ENCODE data around the gene DNAJC10. TPM values are rescaled to one million over a fixed set of nuclear protein-coding genes. Genes with fewer than 3 reads are reported as not detected.
A peak's percentile ranks its signal among the peaks of the same experiment; 100 is the strongest.
"Not testable (repeated sequence)": the region's sequence is repeated elsewhere in the genome, so short reads cannot be mapped to it uniquely, and the experiment has no call there.

DNAJC10 gene
- polyA plus RNA-seq, 4 donors: 5.1 to 108 (median 18.9) TPM

- H3K36me3 ChIP-seq (ENCODE audit: control insufficient read depth in 3 of 3, insufficient read depth in 2 of 3, low read depth in 1 of 3, low read length in 3 of 3): no peaks in the 10 kb centered on the region
- H3K9me3 ChIP-seq (ENCODE audit: control insufficient read depth in 2 of 2, insufficient read depth in 1 of 2, low read depth in 1 of 2, low read length in 1 of 2): peaks cover 0 to 11% of the 10 kb centered on the region in 2 donors
- DNase-seq (no peak), FAIRE-seq (no peak)
- no peaks in the 10 kb centered on the region for H3K27me3 ChIP-seq (ENCODE audit: control insufficient read depth in 3 of 3, insufficient read depth in 3 of 3, low read length in 3 of 3)
- 85 to 91% (median 87%) methylated on average over 2 of the region's 2 CpGs for WGBS, 3 donors
- no peaks in the 10 kb centered on the region for H3K4me1 ChIP-seq (ENCODE audit: control insufficient read depth in 3 of 3, insufficient read depth in 2 of 3, low read depth in 1 of 3, low read length in 2 of 3)
- no peak overlapping the region for H3K27ac ChIP-seq (ENCODE audit: low read depth in 1 of 3, low read length in 2 of 3)
- no peak overlapping the region for H3K4me3 ChIP-seq (ENCODE audit: low read depth in 1 of 3, low read length in 3 of 3)
Observed at GRCh38 chr2:182685559-182685958, 30.5 kb upstream of the DNAJC10 start.

- peaks cover 0 to 11% of the 10 kb centered on the region in 2 donors for H3K9me3 ChIP-seq (ENCODE audit: control insufficient read depth in 2 of 2, insufficient read depth in 1 of 2, low read depth in 1 of 2, low read length in 1 of 2)
- not testable (repeated sequence) for H3K27me3 ChIP-seq (ENCODE audit: control insufficient read depth in 3 of 3, insufficient read depth in 3 of 3, low read length in 3 of 3); DNase-seq; H3K4me1 ChIP-seq (ENCODE audit: control insufficient read depth in 3 of 3, insufficient read depth in 2 of 3, low read depth in 1 of 3, low read length in 2 of 3); FAIRE-seq; H3K36me3 ChIP-seq (ENCODE audit: control insufficient read depth in 3 of 3, insufficient read depth in 2 of 3, low read depth in 1 of 3, low read length in 3 of 3); H3K27ac ChIP-seq (ENCODE audit: low read depth in 1 of 3, low read length in 2 of 3); H3K4me3 ChIP-seq (ENCODE audit: low read depth in 1 of 3, low read length in 3 of 3)
- WGBS, 3 donors: 92 to 96% (median 93%) methylated on average over 10 of the region's 10 CpGs
Observed at GRCh38 chr2:182686763-182687162, 29.3 kb upstream of the DNAJC10 start.

- Histone ChIP-seq H3K9me3 (ENCODE audit: control insufficient read depth in 2 of 2, insufficient read depth in 1 of 2, low read depth in 1 of 2, low read length in 1 of 2) (no peaks in the 10 kb centered on the region), H3K27ac (ENCODE audit: low read depth in 1 of 3, low read length in 2 of 3) (no peak overlapping the region), H3K27me3 (ENCODE audit: control insufficient read depth in 3 of 3, insufficient read depth in 3 of 3, low read length in 3 of 3) (no peaks in the 10 kb centered on the region), H3K36me3 (ENCODE audit: control insufficient read depth in 3 of 3, insufficient read depth in 2 of 3, low read depth in 1 of 3, low read length in 3 of 3) (no peaks in the 10 kb centered on the region), H3K4me3 (ENCODE audit: low read depth in 1 of 3, low read length in 3 of 3) (no peak overlapping the region), H3K4me1 (ENCODE audit: control insufficient read depth in 3 of 3, insufficient read depth in 2 of 3, low read depth in 1 of 3, low read length in 2 of 3) (no peaks in the 10 kb centered on the region)
- no peak for FAIRE-seq
- 92 to 97% (median 97%) methylated on average over 4 of the region's 4 CpGs for WGBS, 3 donors
- no peak for DNase-seq
Observed at GRCh38 chr2:182694189-182694588, 21.9 kb upstream of the DNAJC10 start.

- DNase-seq: no peak
Observed at GRCh38 chr2:182695776-182696175, 20.3 kb upstream of the DNAJC10 start.

GRCh38 chr2:182698671-182699070 lies 17.4 kb upstream of the DNAJC10 start:
- Histone ChIP-seq H3K4me1 (ENCODE audit: control insufficient read depth in 3 of 3, insufficient read depth in 2 of 3, low read depth in 1 of 3, low read length in 2 of 3) (no peaks in the 10 kb centered on the region), H3K9me3 (ENCODE audit: control insufficient read depth in 2 of 2, insufficient read depth in 1 of 2, low read depth in 1 of 2, low read length in 1 of 2) (no peaks in the 10 kb centered on the region), H3K27me3 (ENCODE audit: control insufficient read depth in 3 of 3, insufficient read depth in 3 of 3, low read length in 3 of 3) (no peaks in the 10 kb centered on the region), H3K36me3 (ENCODE audit: control insufficient read depth in 3 of 3, insufficient read depth in 2 of 3, low read depth in 1 of 3, low read length in 3 of 3) (no peaks in the 10 kb centered on the region), H3K4me3 (ENCODE audit: low read depth in 1 of 3, low read length in 3 of 3) (no peak overlapping the region), H3K27ac (ENCODE audit: low read depth in 1 of 3, low read length in 2 of 3) (no peak overlapping the region)
- WGBS, 3 donors: 61 to 69% (median 65%) methylated on average over 3 of the region's 3 CpGs
- no peak for DNase-seq
- FAIRE-seq: no peak

More at GRCh38 chr2:182695776-182696175, 20.3 kb upstream of the DNAJC10 start:
- no peaks in the 10 kb centered on the region for H3K36me3 ChIP-seq (ENCODE audit: control insufficient read depth in 3 of 3, insufficient read depth in 2 of 3, low read depth in 1 of 3, low read length in 3 of 3)
- H3K4me1 ChIP-seq (ENCODE audit: control insufficient read depth in 3 of 3, insufficient read depth in 2 of 3, low read depth in 1 of 3, low read length in 2 of 3): no peaks in the 10 kb centered on the region
- no peak overlapping the region for H3K4me3 ChIP-seq (ENCODE audit: low read depth in 1 of 3, low read length in 3 of 3)
- FAIRE-seq: no peak
- WGBS, 3 donors: 89 to 95% (median 94%) methylated on average over 2 of the region's 2 CpGs
- no peaks in the 10 kb centered on the region for H3K27me3 ChIP-seq (ENCODE audit: control insufficient read depth in 3 of 3, insufficient read depth in 3 of 3, low read length in 3 of 3)
- H3K27ac ChIP-seq (ENCODE audit: low read depth in 1 of 3, low read length in 2 of 3): no peak overlapping the region
- no peaks in the 10 kb centered on the region for H3K9me3 ChIP-seq (ENCODE audit: control insufficient read depth in 2 of 2, insufficient read depth in 1 of 2, low read depth in 1 of 2, low read length in 1 of 2)

- Histone ChIP-seq H3K36me3 (ENCODE audit: control insufficient read depth in 3 of 3, insufficient read depth in 2 of 3, low read depth in 1 of 3, low read length in 3 of 3) (no peaks in the 10 kb centered on the region), H3K9me3 (ENCODE audit: control insufficient read depth in 2 of 2, insufficient read depth in 1 of 2, low read depth in 1 of 2, low read length in 1 of 2) (no peaks in the 10 kb centered on the region), H3K27me3 (ENCODE audit: control insufficient read depth in 3 of 3, insufficient read depth in 3 of 3, low read length in 3 of 3) (no peaks in the 10 kb centered on the region), H3K4me1 (ENCODE audit: control insufficient read depth in 3 of 3, insufficient read depth in 2 of 3, low read depth in 1 of 3, low read length in 2 of 3) (no peaks in the 10 kb centered on the region), H3K4me3 (ENCODE audit: low read depth in 1 of 3, low read length in 3 of 3) (no peak overlapping the region), H3K27ac (ENCODE audit: low read depth in 1 of 3, low read length in 2 of 3) (no peak overlapping the region)
- WGBS, 3 donors: 67 to 75% (median 71%) methylated on average over 1 of the region's 1 CpG
- FAIRE-seq (no peak), DNase-seq (no peak)
Observed at GRCh38 chr2:182705761-182706160, 10.3 kb upstream of the DNAJC10 start.

- DNase-seq (no peak), FAIRE-seq (no peak)
- no peaks in the 10 kb centered on the region for H3K36me3 ChIP-seq (ENCODE audit: control insufficient read depth in 3 of 3, insufficient read depth in 2 of 3, low read depth in 1 of 3, low read length in 3 of 3)
- 92 to 98% (median 95%) methylated on average over 2 of the region's 2 CpGs for WGBS, 3 donors
- no peaks in the 10 kb centered on the region for H3K9me3 ChIP-seq (ENCODE audit: control insufficient read depth in 2 of 2, insufficient read depth in 1 of 2, low read depth in 1 of 2, low read length in 1 of 2)
- H3K4me3 ChIP-seq (ENCODE audit: low read depth in 1 of 3, low read length in 3 of 3): no peak overlapping the region
- no peaks in the 10 kb centered on the region for H3K27me3 ChIP-seq (ENCODE audit: control insufficient read depth in 3 of 3, insufficient read depth in 3 of 3, low read length in 3 of 3)
- H3K27ac ChIP-seq (ENCODE audit: low read depth in 1 of 3, low read length in 2 of 3): no peak overlapping the region
- H3K4me1 ChIP-seq (ENCODE audit: control insufficient read depth in 3 of 3, insufficient read depth in 2 of 3, low read depth in 1 of 3, low read length in 2 of 3): no peaks in the 10 kb centered on the region
Observed at GRCh38 chr2:182706751-182707150, 9.3 kb upstream of the DNAJC10 start.

- Histone ChIP-seq H3K4me1 (ENCODE audit: control insufficient read depth in 3 of 3, insufficient read depth in 2 of 3, low read depth in 1 of 3, low read length in 2 of 3) (peaks cover 0 to 6% (median 0%) of the 10 kb centered on the region in 3 donors), H3K4me3 (ENCODE audit: low read depth in 1 of 3, low read length in 3 of 3) (no peak overlapping the region), H3K9me3 (ENCODE audit: control insufficient read depth in 2 of 2, insufficient read depth in 1 of 2, low read depth in 1 of 2, low read length in 1 of 2) (no peaks in the 10 kb centered on the region), H3K36me3 (ENCODE audit: control insufficient read depth in 3 of 3, insufficient read depth in 2 of 3, low read depth in 1 of 3, low read length in 3 of 3) (peaks cover 0 to 2% (median 0%) of the 10 kb centered on the region in 3 donors), H3K27ac (ENCODE audit: low read depth in 1 of 3, low read length in 2 of 3) (no peak overlapping the region), H3K27me3 (ENCODE audit: control insufficient read depth in 3 of 3, insufficient read depth in 3 of 3, low read length in 3 of 3) (no peaks in the 10 kb centered on the region)
- DNase-seq (no peak), FAIRE-seq (no peak)
Observed at GRCh38 chr2:182713601-182714000, 2.5 kb upstream of the DNAJC10 start.

GRCh38 chr2:182715121-182715891 lies 751 bp upstream of the DNAJC10 start:
- Histone ChIP-seq H3K27ac (ENCODE audit: low read depth in 1 of 3, low read length in 2 of 3) (peak overlapping the region; percentile 84 to 98 (median 92)), H3K4me1 (ENCODE audit: control insufficient read depth in 3 of 3, insufficient read depth in 2 of 3, low read depth in 1 of 3, low read length in 2 of 3) (peaks cover 0 to 6% (median 0%) of the 10 kb centered on the region in 3 donors), H3K27me3 (ENCODE audit: control insufficient read depth in 3 of 3, insufficient read depth in 3 of 3, low read length in 3 of 3) (no peaks in the 10 kb centered on the region), H3K4me3 (ENCODE audit: low read depth in 1 of 3, low read length in 3 of 3) (peak overlapping the region; percentile 82 to 100 (median 99)), H3K36me3 (ENCODE audit: control insufficient read depth in 3 of 3, insufficient read depth in 2 of 3, low read depth in 1 of 3, low read length in 3 of 3) (peaks cover 0 to 5% (median 0%) of the 10 kb centered on the region in 3 donors), H3K9me3 (ENCODE audit: control insufficient read depth in 2 of 2, insufficient read depth in 1 of 2, low read depth in 1 of 2, low read length in 1 of 2) (no peaks in the 10 kb centered on the region)
- WGBS, 3 donors: 2% methylated on average over 9 of the region's 9 CpGs
- FAIRE-seq (no peak), DNase-seq (peak in 1 of 2 donors; percentile 27)
